HG03439 (cell line): ENCODE measurements around the gene MRPL20.

Source experiments
- ATAC-seq: cut with Tn5 transposase; IDR thresholded peaks from one replicate; pipeline ENCODE4 v1.9.1; 2021; ENCODE audit warnings: mild to moderate bottlenecking, moderate library complexity; ENCODE audit not compliant: unreplicated experiment

Gene MRPL20

GRCh38 chr1:1366699-1367066, 40.4 kb downstream of the MRPL20 start:
- no peak for ATAC-seq

GRCh38 chr1:1365875-1366698, 41.0 kb downstream of the MRPL20 start:
- no peak for ATAC-seq

DNA sequence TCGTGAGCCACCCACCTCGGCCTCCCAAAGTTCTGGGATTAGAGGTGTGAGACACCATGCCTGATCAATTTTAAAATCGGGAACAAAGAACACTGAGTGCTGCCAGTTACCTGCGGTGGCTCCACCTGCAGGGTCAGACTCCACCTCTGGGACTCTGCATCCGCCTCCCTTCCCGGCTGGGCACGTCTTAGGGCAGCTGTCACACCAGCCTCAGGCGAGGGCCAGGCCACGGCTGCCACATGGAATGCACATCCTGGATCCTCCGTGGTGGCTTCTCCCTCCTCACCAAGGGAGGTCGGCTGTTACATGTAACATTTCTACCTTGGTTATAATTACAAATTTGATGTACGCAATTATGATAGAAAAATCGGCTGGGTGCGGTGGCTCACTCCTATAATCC, 42.8 kb downstream of the MRPL20 start:
- no peak for ATAC-seq

DNA sequence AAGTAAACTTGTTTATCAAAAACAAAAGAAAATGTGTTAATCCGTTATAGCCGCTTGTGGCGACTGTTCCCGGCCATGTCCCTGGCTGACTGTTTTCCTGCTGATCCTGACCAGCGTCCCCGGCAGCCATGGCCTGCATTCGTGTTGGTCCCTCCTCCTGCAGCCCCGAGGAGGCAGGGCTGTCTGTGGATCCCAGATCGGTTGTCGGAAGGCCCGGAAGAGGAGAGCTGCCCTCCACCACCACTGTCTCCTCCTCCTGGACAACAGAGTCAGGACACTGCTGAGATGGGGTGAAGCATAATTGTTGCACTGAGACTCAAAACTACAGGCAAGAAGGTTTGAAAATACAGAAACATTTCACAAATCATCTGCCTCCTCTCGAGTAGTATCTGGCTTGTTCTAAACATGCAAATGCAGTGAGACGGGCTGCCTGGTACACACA, 45.1 kb downstream of the MRPL20 start:
- no peak for ATAC-seq

DNA sequence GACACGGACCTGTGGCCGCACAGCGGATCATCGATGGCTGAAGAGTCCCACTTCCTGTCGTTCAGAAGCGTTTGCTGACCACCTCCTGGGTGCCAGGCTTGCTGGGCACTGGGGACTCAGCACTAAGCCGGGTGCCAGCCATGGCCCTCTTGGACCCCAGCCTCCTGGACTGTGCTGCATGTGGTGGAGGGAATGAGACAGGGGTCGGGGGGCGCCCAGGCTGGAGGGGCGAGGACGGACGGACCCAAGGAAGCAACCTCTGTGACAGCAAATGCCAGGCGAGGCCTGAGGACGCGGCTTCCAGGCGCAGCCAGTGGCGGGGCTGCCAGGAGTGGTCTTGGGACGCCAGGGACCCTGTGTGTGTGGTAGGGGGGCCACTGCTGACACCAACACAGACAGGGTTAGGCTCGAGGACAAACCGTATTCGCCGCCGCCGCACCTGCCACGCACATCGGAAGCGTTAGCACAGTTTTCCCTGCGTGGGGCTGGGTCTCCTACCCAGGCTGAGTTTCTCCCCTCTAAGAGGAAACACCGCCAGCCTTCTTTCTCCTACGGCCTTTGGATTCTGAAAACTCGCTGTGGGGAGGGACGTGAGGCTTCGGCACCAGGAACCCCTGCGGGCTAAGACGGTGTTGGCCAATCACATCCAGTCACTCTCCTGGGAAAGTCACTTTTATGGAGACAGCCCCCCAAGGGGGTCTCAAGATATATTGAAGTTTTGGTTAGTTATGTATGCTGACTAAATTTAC, 45.7 kb downstream of the MRPL20 start:
- no peak for ATAC-seq

GRCh38 chr1:1360506-1361169, 46.5 kb downstream of the MRPL20 start:
- no peak for ATAC-seq

- ATAC-seq = no peak
Measured at GRCh38 chr1:1359664-1360468, 47.2 kb downstream of the MRPL20 start.

DNA sequence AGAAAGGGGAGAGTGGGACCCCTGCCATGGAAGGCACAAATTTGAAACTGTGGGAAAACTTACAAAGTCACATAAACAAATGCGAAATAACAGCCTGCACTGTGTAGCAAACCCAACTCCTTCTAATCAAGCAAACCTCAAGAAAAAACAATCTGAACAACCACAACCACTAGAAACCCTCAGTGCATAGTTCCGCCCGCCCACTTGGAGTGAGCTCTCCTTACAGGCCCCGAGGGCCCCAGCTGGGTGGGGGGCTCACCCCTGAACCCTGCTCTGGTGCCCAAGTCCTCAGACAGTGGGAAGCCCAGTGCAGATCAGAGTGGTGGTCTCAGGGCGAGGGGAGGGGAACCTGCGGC, 47.8 kb downstream of the MRPL20 start:
- no peak for ATAC-seq

GRCh38 chr1:1358433-1359271, 48.4 kb downstream of the MRPL20 start, which contains the start of gene MXRA8:
MXRA8 (minus strand) TSS chr1:1358555; CDS start chr1:1358504, 51 bp downstream.
- ATAC-seq = no peak

DNA sequence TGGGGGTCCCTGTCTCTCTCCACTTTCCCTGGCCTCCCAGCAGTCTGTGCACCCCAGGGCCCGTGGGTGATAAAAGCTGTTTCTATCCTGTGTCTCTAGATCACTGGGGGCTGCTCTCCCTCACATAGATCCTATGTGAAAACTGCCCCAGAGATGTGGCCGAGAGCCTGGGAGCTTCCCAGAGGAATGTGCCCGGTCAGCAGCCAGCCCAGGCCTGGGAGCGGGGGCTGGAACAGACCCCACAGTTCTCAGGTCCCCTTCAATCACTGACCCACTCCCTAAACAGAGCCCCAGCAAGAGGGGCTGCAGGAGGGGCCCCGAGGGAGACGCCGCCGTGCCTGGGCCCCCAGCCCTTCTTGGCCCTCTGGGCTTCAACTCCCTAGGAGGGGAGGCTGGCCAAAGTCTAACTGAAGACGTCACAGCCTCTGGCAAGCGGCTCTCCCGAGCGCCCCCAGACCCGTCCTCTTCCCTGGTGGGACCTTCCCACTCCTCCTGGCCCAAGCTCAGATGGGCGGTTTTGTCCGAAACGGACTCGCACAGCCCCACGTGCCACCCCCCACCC, 49.1 kb downstream of the MRPL20 start:
- ATAC-seq = no peak

DNA sequence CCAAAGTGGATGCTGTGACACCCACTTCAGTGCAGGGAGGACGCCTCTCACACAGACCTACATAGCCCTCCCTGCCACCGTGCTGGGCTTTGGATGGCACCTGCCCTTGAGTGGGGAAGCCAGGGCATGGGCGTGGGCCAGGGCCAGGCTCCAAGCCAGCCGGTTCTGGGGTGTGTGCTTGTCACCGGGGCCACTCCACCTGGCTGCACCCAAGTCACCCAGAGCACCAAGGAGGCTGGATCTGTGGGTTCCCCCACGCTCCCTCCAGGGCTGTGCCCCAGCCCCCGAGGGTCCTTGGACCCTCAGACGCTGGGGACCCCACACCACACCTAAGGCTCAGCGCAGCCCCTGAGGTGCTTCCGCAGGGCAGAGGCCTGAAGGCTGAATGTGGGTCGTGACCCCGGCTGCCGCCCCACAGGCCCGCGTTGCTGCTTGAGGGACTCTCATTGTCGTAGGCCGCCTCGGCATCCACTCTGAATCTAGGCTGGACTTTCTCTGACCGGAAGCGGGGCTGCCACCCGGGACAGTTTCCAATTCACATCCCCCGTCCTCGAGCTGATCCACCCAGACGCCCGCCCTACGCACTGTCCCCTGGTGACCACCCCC, 50.2 kb downstream of the MRPL20 start:
- no peak for ATAC-seq

GRCh38 chr1:1356166-1356795, 50.8 kb downstream of the MRPL20 start:
- ATAC-seq = no peak

GRCh38 chr1:1355416-1355815, 51.7 kb downstream of the MRPL20 start:
- ATAC-seq = no peak

- no peak for ATAC-seq
Measured at GRCh38 chr1:1354271-1355247, 52.5 kb downstream of the MRPL20 start.

GRCh38 chr1:1353389-1354151, 53.5 kb downstream of the MRPL20 start:
- ATAC-seq = no peak

- ATAC-seq = no peak
Measured at GRCh38 chr1:1352786-1353388, 54.2 kb downstream of the MRPL20 start.
